ENCODE data around the gene FAU.
"Not testable (repeated sequence)": the region's sequence is repeated elsewhere in the genome, so short reads cannot be mapped to it uniquely, and the experiment has no call there.

FAU gene

GRCh38 chr11:65156256-65156655 is 34.3 kb upstream of the FAU start:
- ChIA-PET POLR2A (ENCODE audit: low non-redundant PET) (no interaction called here), CTCF (no interaction called here)
- DNase-seq (ENCODE audit: low spot score), result no peak
- TF ChIP-seq CTCF (conservative IDR thresholded peaks at IDR 0.05; ENCODE audit: low read depth), result no peak
- H3K27ac ChIP-seq, result no peak overlapping the region

GRCh38 chr11:65152122-65152521 is 30.2 kb upstream of the FAU start:
- ChIA-PET CTCF (no interaction called here), POLR2A (ENCODE audit: low non-redundant PET) (no interaction called here)
- TF ChIP-seq CTCF (conservative IDR thresholded peaks at IDR 0.05; ENCODE audit: low read depth), result no peak
- H3K27ac ChIP-seq, result no peak overlapping the region
- no peak for DNase-seq (ENCODE audit: low spot score)

- POLR2A ChIA-PET (ENCODE audit: low non-redundant PET), result no interaction called here
Observed at GRCh38 chr11:65151331-65151899, 29.5 kb upstream of the FAU start.

GRCh38 chr11:65150509-65151299 is 28.8 kb upstream of the FAU start:
- POLR2A ChIA-PET (ENCODE audit: low non-redundant PET), result no interaction called here
- DNase-seq (ENCODE audit: low spot score), result peak; percentile 72
- no peak for TF ChIP-seq CTCF (conservative IDR thresholded peaks at IDR 0.05; ENCODE audit: low read depth)
- CTCF ChIA-PET, result interaction anchor here (0.6 kb wide), 1 partner anchor 1111 kb away, joined by 3 read pairs; no protein-coding TSS in a partner anchor
- H3K27ac ChIP-seq, result peak overlapping the region; percentile 87

More at GRCh38 chr11:65151331-65151899, 29.5 kb upstream of the FAU start:
- CTCF ChIA-PET, result interaction anchor here (0.6 kb wide), 1 partner anchor 1111 kb away, joined by 3 read pairs; no protein-coding TSS in a partner anchor
- peak overlapping the region; percentile 87 for H3K27ac ChIP-seq
- TF ChIP-seq CTCF (conservative IDR thresholded peaks at IDR 0.05; ENCODE audit: low read depth), result no peak
- DNase-seq (ENCODE audit: low spot score), result no peak

GRCh38 chr11:65150131-65150508 is 28.2 kb upstream of the FAU start:
- DNase-seq (ENCODE audit: low spot score); CTCF ChIA-PET; POLR2A ChIA-PET (ENCODE audit: low non-redundant PET): not testable (repeated sequence)
- peak overlapping the region; percentile 87 for H3K27ac ChIP-seq

GRCh38 chr11:65148657-65149056 is 26.7 kb upstream of the FAU start:
- TF ChIP-seq CTCF (conservative IDR thresholded peaks at IDR 0.05; ENCODE audit: low read depth), result no peak
- no peak overlapping the region for H3K27ac ChIP-seq
- CTCF ChIA-PET, result no interaction called here
- POLR2A ChIA-PET (ENCODE audit: low non-redundant PET), result no interaction called here
- DNase-seq (ENCODE audit: low spot score), result no peak

Measured in RWPE1 (cell line).